GM12873 (cell line): ENCODE data around the gene SLC16A7.

Experiments used
- TF ChIP-seq, protein P1 (sequence below): IDR thresholded peaks from 2 replicates; pipeline ENCODE4 v1.5.1; 2012; ENCODE audit warnings: low read depth, mild to moderate bottlenecking, moderate library complexity, low read length, control low read depth; ENCODE audit not compliant: insufficient read depth; ENCODE audit errors: missing control alignments

SLC16A7 gene

DNA sequence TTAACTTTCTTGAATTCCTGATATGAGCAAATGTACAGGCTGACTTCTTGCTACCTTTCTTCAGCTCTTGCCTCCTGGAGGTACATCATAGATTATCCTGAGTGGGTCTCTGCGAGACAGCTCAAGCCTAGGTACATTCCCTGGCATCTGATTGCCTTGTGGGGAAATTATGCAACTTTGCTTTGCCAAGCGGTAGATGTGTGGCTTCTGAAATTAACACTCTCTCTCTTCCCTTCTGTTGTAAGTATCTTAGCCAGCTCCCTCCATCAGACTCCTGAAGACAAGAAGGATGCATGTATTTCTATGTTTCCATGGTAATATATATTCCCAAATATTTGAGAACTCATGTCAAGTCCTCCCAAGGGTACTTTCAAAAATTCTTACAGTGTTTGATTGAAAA is 16.2 kb upstream of the SLC16A7 start:
- TF ChIP-seq, protein P1, sequence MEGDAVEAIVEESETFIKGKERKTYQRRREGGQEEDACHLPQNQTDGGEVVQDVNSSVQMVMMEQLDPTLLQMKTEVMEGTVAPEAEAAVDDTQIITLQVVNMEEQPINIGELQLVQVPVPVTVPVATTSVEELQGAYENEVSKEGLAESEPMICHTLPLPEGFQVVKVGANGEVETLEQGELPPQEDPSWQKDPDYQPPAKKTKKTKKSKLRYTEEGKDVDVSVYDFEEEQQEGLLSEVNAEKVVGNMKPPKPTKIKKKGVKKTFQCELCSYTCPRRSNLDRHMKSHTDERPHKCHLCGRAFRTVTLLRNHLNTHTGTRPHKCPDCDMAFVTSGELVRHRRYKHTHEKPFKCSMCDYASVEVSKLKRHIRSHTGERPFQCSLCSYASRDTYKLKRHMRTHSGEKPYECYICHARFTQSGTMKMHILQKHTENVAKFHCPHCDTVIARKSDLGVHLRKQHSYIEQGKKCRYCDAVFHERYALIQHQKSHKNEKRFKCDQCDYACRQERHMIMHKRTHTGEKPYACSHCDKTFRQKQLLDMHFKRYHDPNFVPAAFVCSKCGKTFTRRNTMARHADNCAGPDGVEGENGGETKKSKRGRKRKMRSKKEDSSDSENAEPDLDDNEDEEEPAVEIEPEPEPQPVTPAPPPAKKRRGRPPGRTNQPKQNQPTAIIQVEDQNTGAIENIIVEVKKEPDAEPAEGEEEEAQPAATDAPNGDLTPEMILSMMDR = no peak

DNA sequence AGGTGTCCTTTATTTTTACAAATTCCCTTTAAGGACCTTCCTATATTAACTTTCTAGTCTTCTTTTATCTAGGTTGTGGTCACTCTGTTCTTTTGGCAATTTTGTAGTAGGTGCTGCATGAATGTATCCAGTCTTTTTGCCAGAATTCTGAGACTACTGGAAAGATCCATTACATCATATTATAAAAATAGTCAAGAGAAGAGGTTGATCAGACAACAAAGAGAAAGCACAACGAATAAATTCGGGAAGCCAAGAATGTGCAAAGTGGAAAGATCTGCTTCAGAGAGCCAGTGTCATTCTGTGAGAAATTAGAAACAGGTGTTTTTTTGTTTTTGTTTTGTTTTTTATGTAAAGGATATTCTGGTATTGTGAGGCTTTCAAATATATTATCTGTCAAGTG is 15.8 kb upstream of the SLC16A7 start:
- TF ChIP-seq, protein P1 = no peak

DNA sequence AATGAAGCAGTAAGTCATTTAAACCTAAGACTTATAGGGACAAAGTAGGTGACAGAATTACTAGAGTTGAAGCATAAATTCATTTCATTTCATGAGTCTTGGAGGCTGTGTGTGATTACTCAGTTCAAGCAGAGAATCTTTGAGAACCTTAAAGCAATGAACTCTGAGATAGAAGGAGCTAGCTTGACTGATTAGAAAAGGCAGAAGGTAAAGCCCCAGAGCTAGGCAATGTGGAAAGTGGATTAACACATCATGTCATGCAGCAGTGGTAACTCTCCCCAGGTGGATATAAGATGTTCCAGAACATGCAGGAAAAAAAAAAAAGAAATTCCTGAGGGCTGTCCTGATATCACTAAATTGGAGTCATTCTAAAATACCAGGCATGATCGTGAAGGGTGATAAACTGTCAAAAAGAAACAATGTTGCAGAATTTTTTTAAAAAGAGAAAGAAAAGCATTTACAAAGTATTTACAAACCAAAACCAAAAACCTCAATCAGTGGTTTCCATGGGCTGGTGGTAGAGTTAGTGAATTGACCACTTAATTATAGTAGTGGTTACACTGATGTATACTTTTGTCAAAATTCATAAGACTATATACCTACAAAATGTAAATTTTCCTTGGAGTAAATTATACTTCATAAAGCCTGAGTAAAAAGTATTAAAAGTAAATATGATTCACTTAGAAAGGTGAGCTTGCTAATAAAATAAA is 12.7 kb upstream of the SLC16A7 start:
- TF ChIP-seq, protein P1 = no peak

DNA sequence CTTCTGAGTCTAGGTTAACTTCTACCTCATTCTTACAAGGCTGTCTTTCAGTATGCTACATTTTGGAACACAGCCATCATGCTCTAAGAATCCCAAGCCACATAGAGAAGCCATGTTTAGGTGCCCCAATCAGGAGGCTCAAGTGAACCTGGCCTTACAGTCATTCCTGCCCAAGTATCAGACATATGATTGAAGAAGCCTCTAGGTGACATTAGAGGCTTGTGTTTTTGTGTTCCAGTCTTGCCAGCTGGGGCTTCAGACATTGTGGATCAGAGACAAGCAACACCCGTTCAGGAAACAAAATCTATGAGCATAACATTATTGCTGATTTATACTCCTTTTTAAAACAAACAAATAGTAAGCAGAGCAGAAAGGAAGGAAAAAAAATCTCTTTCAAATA is 8.1 kb upstream of the SLC16A7 start:
- TF ChIP-seq, protein P1 = no peak

DNA sequence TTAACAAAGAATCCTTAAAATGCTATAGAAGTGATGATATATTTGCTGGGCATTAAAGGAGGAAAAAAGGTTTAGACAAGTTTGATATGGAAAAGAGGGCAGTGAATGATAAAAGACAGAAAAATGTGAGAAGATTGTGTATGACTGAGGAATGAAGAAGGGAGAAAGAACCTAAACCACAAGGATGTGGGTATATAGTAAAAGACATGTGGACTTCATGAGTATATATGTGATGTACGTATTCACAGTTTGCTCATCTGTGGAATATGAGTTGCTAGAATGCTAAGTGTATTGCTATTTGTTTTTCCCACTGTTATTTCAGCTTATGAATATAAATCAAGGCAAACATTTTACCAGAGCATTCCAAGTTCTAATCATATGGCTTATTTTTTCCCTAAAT is 2.1 kb upstream of the SLC16A7 start:
- TF ChIP-seq, protein P1 = no peak

DNA sequence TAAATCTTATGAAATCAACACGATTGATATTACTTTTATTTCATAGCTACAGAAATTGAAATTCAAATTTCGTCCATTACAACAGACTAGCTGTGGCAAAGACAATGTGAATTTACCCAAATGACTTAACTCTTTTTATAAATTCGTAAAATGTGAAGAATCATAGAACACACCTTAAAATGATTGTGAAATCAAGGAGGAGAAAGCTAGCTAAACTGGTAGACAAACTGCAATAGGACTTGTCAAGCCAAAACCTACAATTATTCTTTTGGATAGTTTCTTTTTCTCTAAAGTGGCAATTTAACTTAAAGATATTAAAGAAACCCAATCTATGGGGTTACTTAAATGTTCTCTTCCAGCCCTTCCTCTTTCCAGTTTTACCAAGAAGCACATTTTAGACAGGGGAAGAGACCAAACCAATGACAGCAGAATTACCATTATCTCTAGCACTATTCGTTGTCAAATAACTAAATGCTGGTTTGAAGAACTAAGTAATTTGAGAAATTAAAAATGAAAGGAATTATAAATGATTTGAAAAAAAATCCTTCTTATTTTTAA is 807 bp upstream of the SLC16A7 start:
- TF ChIP-seq, protein P1 = no peak

DNA sequence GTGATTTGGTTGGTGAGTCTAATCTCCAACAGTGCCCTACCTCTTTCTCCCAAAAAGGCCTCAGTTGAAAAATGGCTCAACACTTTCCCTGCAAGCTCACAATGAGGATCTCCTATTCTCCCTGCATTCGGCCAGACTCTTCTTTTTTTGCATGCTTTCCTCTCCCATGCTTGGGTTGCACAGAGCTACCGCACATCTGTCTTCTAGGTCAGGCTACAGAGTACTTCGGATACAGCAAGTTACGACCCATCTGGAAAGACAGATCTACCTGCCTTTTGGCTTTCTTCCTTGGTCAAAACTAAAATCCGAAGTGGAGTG is 305 bp upstream of the SLC16A7 start:
- TF ChIP-seq, protein P1 = no peak
